NCI-H1092 treated with DMSO at 0.1 percent for 48 hours (cell line): ENCODE measurements around the gene HIGD1A.
A peak's percentile ranks its signal among the peaks of the same experiment; 100 is the strongest.
"Not testable (repeated sequence)": the region's sequence is repeated elsewhere in the genome, so short reads cannot be mapped to it uniquely, and the experiment has no call there.

ENCODE experiments used
- DNase-seq: peaks from one replicate; lab custom pipeline; 2025; lab: John Stamatoyannopoulos, UW

The HIGD1A gene

GRCh38 chr3:42829083-42829627 lies 24.9 kb upstream of the HIGD1A start:
- no peak for DNase-seq

- DNase-seq = no peak
Measured at GRCh38 chr3:42827654-42828053, 23.4 kb upstream of the HIGD1A start.

- no peak for DNase-seq
Measured at GRCh38 chr3:42827023-42827422, 22.7 kb upstream of the HIGD1A start.

- DNase-seq = no peak
Measured at GRCh38 chr3:42826141-42826540, 21.9 kb upstream of the HIGD1A start.

- no peak for DNase-seq
Measured at GRCh38 chr3:42823351-42823750, 19.1 kb upstream of the HIGD1A start.

GRCh38 chr3:42822828-42823227 lies 18.5 kb upstream of the HIGD1A start:
- no peak for DNase-seq

GRCh38 chr3:42820746-42821051 lies 16.4 kb upstream of the HIGD1A start:
- no peak for DNase-seq

- peak; percentile 95 for DNase-seq
Measured at GRCh38 chr3:42819351-42819965, 15.2 kb upstream of the HIGD1A start.

GRCh38 chr3:42815826-42816225 lies 11.5 kb upstream of the HIGD1A start:
- no peak for DNase-seq

GRCh38 chr3:42814914-42815507 lies 10.7 kb upstream of the HIGD1A start:
- no peak for DNase-seq

- no peak for DNase-seq
Measured at GRCh38 chr3:42814246-42814645, 10.0 kb upstream of the HIGD1A start.

GRCh38 chr3:42811118-42811883 lies 7.0 kb upstream of the HIGD1A start:
- not testable (repeated sequence) for DNase-seq

GRCh38 chr3:42810706-42811105 lies 6.4 kb upstream of the HIGD1A start:
- not testable (repeated sequence) for DNase-seq

- DNase-seq = no peak
Measured at GRCh38 chr3:42809202-42809601, 4.9 kb upstream of the HIGD1A start, which contains the start of gene ACKR2. TSS of gene ACKR2 (plus strand) at chr3:42809445. CDS start at chr3:42864503, 55,058 bp downstream.

GRCh38 chr3:42807929-42808328 lies 3.6 kb upstream of the HIGD1A start:
- no peak for DNase-seq

GRCh38 chr3:42805141-42805821 lies 991 bp upstream of the HIGD1A start:
- DNase-seq = no peak

GRCh38 chr3:42804831-42805132 lies 492 bp upstream of the HIGD1A start:
- DNase-seq = peak; percentile 35

GRCh38 chr3:42803414-42804105 lies 730 bp downstream of the HIGD1A start:
- DNase-seq = peak; percentile 26

GRCh38 chr3:42802876-42803413 lies 1.3 kb downstream of the HIGD1A start:
- DNase-seq = no peak

GRCh38 chr3:42801784-42802183 lies 2.5 kb downstream of the HIGD1A start:
- DNase-seq = no peak

GRCh38 chr3:42801048-42801620 lies 3.2 kb downstream of the HIGD1A start:
- no peak for DNase-seq
